HepG2 (cell line): Measurements from ENCODE around the gene PAN2. TPM values are rescaled to one million over a fixed set of nuclear protein-coding genes. Genes with fewer than 3 reads are reported as not detected.

Source experiments
- ATAC-seq: fragments of 200-7000 bp; cut with Tn5 transposase; 3 replicates; pipeline ENCODE4 v1.9.1; 2020; ENCODE audit warnings: mild to moderate bottlenecking, moderate library complexity
- BruUV-seq: library from RNA; stranded (reverse); fragments of 400-500 nt; replicated peaks from 2 replicates; lab custom pipeline; 2021; lab: Mats Ljungman, UMichigan
- CTCF ChIA-PET: fragments of 300-600 bp; formaldehyde crosslinking; extraction: SDS; loops from one replicate; lab custom pipeline; 2021; ENCODE audit warnings: low total read pairs, inconsistent platforms, low intra/inter-chr PET ratio; lab: Yijun Ruan, JAX
- POLR2A ChIA-PET: fragments of 350-600 bp; sonication (Branson Sonifier 250); formaldehyde crosslinking; loops from one replicate; lab custom pipeline; 2020; ENCODE audit warnings: antibody characterized with exemption, inconsistent platforms; lab: Yijun Ruan, JAX
- DNase-seq: peaks from one replicate; pipeline ENCODE4 v3.0.0-alpha.2; 2015; ENCODE audit warnings: low spot score
- FAIRE-seq: peaks from 3 replicates; lab custom pipeline; 2011; peaks lifted over from hg19 to GRCh38; lab: Jason Lieb, UNC
- H2AFZ ChIP-seq: one replicate; pipeline ENCODE4 v1.6.1; 2011; ENCODE audit warnings: low read length, inconsistent platforms
- H3K27ac ChIP-seq: fragments of 300-600 bp; 3 replicates; pipeline ENCODE4 v1.8.0; 2011; ENCODE audit warnings: mixed run types, mild to moderate bottlenecking, mixed read lengths, low read length, inconsistent platforms; ENCODE audit not compliant: insufficient read depth; ENCODE audit errors: extremely low read length
- H3K27me3 ChIP-seq, 2 experiments: fragments of 200-600 bp in 1 of 2; 2 replicates in 1 of 2; 3 replicates in 1 of 2; pipeline versions ENCODE4 v1.6.0 to v1.8.0; 2011; ENCODE audit warnings: low read length in 2 of 2, mild to moderate bottlenecking in 2 of 2, moderate library complexity in 2 of 2, inconsistent platforms in 1 of 2; ENCODE audit not compliant: insufficient read depth in 2 of 2, control insufficient read depth in 1 of 2
- H3K36me3 ChIP-seq, 2 experiments: fragments of 200-600 bp in 1 of 2; replicated peaks in 1 of 2; 2 replicates in 1 of 2; 3 replicates in 1 of 2; pipeline versions ENCODE4 v1.5.1 to v1.8.0; 2011; ENCODE audit warnings: low read length in 2 of 2, inconsistent platforms in 1 of 2; ENCODE audit not compliant: insufficient read depth in 2 of 2, control insufficient read depth in 1 of 2
- H3K4me1 ChIP-seq: 2 replicates; pipeline ENCODE4 v1.5.1; 2012; ENCODE audit warnings: low read length, inconsistent platforms; ENCODE audit not compliant: insufficient read depth
- H3K4me2 ChIP-seq: 2 replicates; pipeline ENCODE4 v1.6.0; 2011; ENCODE audit warnings: low read depth, low read length, inconsistent platforms
- H3K4me3 ChIP-seq, 3 experiments: fragments of 200-600 bp in 1 of 3; sonication (generic), shearing (Covaris generic) in 1 of 3; replicated peaks in 1 of 3; 2 replicates each; pipeline ENCODE4 v1.5.1; 2011 to 2016; ENCODE audit warnings: low read length in 3 of 3, inconsistent platforms in 2 of 3, low read depth in 2 of 3, mild to moderate bottlenecking in 2 of 3, control low read depth in 1 of 3, mixed read lengths in 1 of 3; ENCODE audit not compliant: insufficient read depth in 1 of 3
- H3K79me2 ChIP-seq: one replicate; pipeline ENCODE4 v1.6.1; 2011; ENCODE audit warnings: low read length, inconsistent platforms; ENCODE audit not compliant: insufficient read depth
- H3K9ac ChIP-seq: 2 replicates; pipeline ENCODE4 v1.6.0; 2011; ENCODE audit warnings: mild to moderate bottlenecking, low read depth, low read length, inconsistent platforms; ENCODE audit not compliant: insufficient read depth
- H3K9me3 ChIP-seq: 2 replicates; pipeline ENCODE4 v1.5.1; 2012; ENCODE audit warnings: mild to moderate bottlenecking, low read length
- H4K20me1 ChIP-seq: 2 replicates; pipeline ENCODE4 v1.6.0; 2011; ENCODE audit warnings: inconsistent platforms, mild to moderate bottlenecking, low read length, moderate library complexity; ENCODE audit not compliant: insufficient read depth
- HNF4A ChIP-seq: sonication (generic); formaldehyde crosslinking; IDR thresholded peaks from 2 replicates; pipeline ENCODE4 v1.4.0; 2020; ENCODE audit warnings: missing genetic modification reagents
- HOXA5 ChIP-seq: sonication (generic); formaldehyde crosslinking; IDR thresholded peaks from 2 replicates; pipeline ENCODE4 v1.4.0; 2020; ENCODE audit warnings: missing genetic modification reagents
- NR2F1 ChIP-seq, 2 experiments: fragments of 450-650 bp in 1 of 2; formaldehyde crosslinking in 1 of 2; IDR thresholded peaks; 2 replicates each; pipeline versions ENCODE4 v1.5.0 to v1.6.1; 2016 to 2020; ENCODE audit warnings: mild to moderate bottlenecking in 1 of 2, missing compliant biosample characterization in 1 of 2, missing genetic modification reagents in 1 of 2, moderate library complexity in 1 of 2
- RBAK ChIP-seq: sonication (generic); formaldehyde crosslinking; IDR thresholded peaks from 2 replicates; pipeline ENCODE4 v1.5.1; 2020; ENCODE audit warnings: mild to moderate bottlenecking, missing genetic modification reagents
- THAP11 ChIP-seq: IDR thresholded peaks from 2 replicates; pipeline ENCODE4 v1.6.1; 2016; ENCODE audit warnings: missing biosample characterization, missing genetic modification reagents
- ZBTB20 ChIP-seq: sonication (generic); formaldehyde crosslinking; IDR thresholded peaks from 2 replicates; pipeline ENCODE4 v1.8.1; 2023; ENCODE audit warnings: missing genetic modification reagents, low read depth, mild to moderate bottlenecking, borderline replicate concordance
- ZNF138 ChIP-seq: sonication (generic); formaldehyde crosslinking; IDR thresholded peaks from 2 replicates; pipeline ENCODE4 v1.5.0; 2020; ENCODE audit warnings: mild to moderate bottlenecking, low read depth, missing genetic modification reagents
- ZNF556 ChIP-seq: sonication (generic); formaldehyde crosslinking; IDR thresholded peaks from 2 replicates; pipeline ENCODE4 v1.4.0; 2020; ENCODE audit warnings: mild to moderate bottlenecking, missing genetic modification reagents, borderline replicate concordance
- ZNF562 ChIP-seq: sonication (generic); formaldehyde crosslinking; IDR thresholded peaks from 2 replicates; pipeline ENCODE4 v1.8.0; 2022; ENCODE audit warnings: missing genetic modification reagents, borderline replicate concordance
- WGBS: methylation state at CpG from one replicate; pipeline ENCODE4 v1.1.6; 2017; ENCODE audit warnings: low lambda C conversion rate; 5-methylcytosine and 5-hydroxymethylcytosine counted together
- in situ Hi-C: cut with HindIII; loops from 2 replicates; pipeline ENCODE4 v1.10.0; 2017; ENCODE audit warnings: low pct_unique_long_range_greater_than_20kb; ENCODE audit not compliant: extremely low pct_ligation_motif_present
- intact Hi-C: fragments of 100-400 bp; cut with micrococcal nuclease; formaldehyde crosslinking; loops from one replicate; pipeline ENCODE4 v1.10.0; 2022; ENCODE audit not compliant: unreplicated experiment
- polyA plus RNA-seq, 8 experiments: library from polyadenylated mRNA; depleted of rRNA in 3 of 8; stranded (reverse) in 7 of 8; unstranded in 1 of 8; fragments of >200 nt; fragmentation: Illumina TruSeq in 4 of 8; extraction: Trizol in 4 of 8; gene quantifications; 2 replicates each; pipeline versions ENCODE4 v1.2.1 to v1.2.3, GENCODE V29; 2011 to 2016; ENCODE audit warnings: low read depth in 4 of 8, missing spikeins in 1 of 8, mixed read lengths in 1 of 8; ENCODE audit not compliant: insufficient read depth in 1 of 8
- total RNA-seq, 5 experiments: library from RNA; depleted of rRNA; stranded (reverse); fragments of >200 nt; fragmentation: Illumina TruSeq; extraction: Trizol; gene quantifications; 2 replicates each; pipeline ENCODE4 v1.2.3, GENCODE V29; 2016; ENCODE audit warnings: low read depth in 1 of 5
- TF ChIP-seq, protein P1 (sequence below): sonication (generic); formaldehyde crosslinking; IDR thresholded peaks from 2 replicates; pipeline ENCODE4 v1.9.0; 2021; ENCODE audit warnings: missing genetic modification reagents, borderline replicate concordance
- TF ChIP-seq, protein P2 (sequence below): sonication (generic); formaldehyde crosslinking; IDR thresholded peaks from 2 replicates; pipeline ENCODE4 v1.4.0; 2020; ENCODE audit warnings: missing genetic modification reagents, borderline replicate concordance
- TF ChIP-seq, protein P3 (sequence below): sonication (generic); formaldehyde crosslinking; IDR thresholded peaks from 2 replicates; pipeline ENCODE4 v1.4.0; 2020; ENCODE audit warnings: mild to moderate bottlenecking, missing genetic modification reagents

Gene PAN2
- total and polyA plus RNA-seq, 2 of the 13 experiments (the other 11 are each of a cell fraction or from before 2014, with no cell fraction given) = 27.2 to 61.1 TPM

DNA sequence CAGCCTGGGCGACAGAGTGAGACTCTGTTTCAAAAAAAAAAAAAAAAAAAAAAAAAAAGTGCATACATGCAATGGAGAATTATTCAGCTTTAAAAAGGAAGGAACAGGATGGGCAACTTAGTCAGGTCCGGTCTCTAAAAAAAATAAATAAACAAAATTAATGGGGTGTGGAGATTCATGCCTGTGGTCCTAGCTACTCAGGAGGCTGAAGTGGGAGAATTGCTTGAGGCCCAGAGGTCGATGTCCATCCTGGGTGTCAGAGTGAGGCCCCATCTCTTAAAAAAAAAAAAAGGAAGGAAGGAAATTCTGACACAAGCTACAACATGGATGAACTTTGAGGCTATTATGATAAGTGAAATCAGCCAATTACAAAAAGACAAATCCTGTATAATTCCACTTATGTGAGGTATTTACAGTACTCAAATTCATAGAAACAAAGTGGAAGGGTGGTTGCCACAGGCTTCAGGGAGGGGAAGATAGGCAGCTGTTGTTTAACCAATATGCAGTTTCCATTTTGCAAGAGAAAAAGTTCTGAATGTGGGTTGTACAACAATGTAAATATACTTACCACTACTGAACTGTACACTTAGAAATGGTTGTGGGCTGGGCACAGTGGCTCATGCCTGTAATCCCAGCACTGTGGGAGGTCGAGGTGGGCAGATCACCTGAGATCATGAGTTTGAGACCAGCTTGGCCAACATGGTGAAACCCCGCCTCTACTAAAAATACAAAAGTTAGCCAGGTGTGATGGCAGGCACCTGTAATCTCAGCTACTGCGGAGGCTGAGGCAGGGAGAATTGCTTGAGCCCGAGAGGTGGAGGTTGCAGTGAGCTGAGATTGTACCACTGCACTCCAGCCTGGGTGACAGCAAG lies 41.2 kb upstream of the PAN2 start:
- Histone ChIP-seq H3K27ac (peak overlapping the region; percentile 4), H3K9me3 (no peaks in the 10 kb centered on the region), H3K79me2 (no peaks in the 10 kb centered on the region), H2AFZ (no peak overlapping the region), H4K20me1 (no peaks in the 10 kb centered on the region), H3K4me2 (peak overlapping the region; percentile 25), H3K27me3 (no peaks in the 10 kb centered on the region), H3K4me1 (peaks cover 45% of the 10 kb centered on the region), H3K4me3 (no peak overlapping the region), H3K9ac (no peak overlapping the region), H3K36me3 (no peaks in the 10 kb centered on the region)
- no TSS peak for BruUV-seq
- ChIA-PET CTCF (no interaction called here), POLR2A (interaction anchor here (0.8 to 2.2 kb wide), 4 partner anchors 13 to 108 kb away, joined by 3 to 15 read pairs (median 6); partner anchors contain the start of genes APOF, PAN2 and STAT2)
- DNase-seq (peak; percentile 62), FAIRE-seq (peak; percentile 39), ATAC-seq (peak; percentile 69)
- in situ Hi-C loops = no loop called here
- 48% methylated on average over 7 of the region's 7 CpGs for WGBS
- intact Hi-C loops = loop anchor here (1.0 kb wide), 1 partner anchor 10 kb away; no protein-coding TSS in a partner anchor
- TF ChIP-seq NR2F1 (CRISPR knock-in tag; IDR thresholded peaks at IDR 0.05) (no peak), ZBTB20 (CRISPR knock-in tag) (no peak), THAP11 (no peak), ZNF562 (no peak), ZNF556 (no peak), RBAK (CRISPR knock-in tag) (no peak), HOXA5 (no peak), HNF4A (CRISPR knock-in tag) (0 out of 2 replicates have a peak, but pooled peaks have one; percentile 14), ZNF138 (CRISPR knock-in tag) (no peak)
- TF ChIP-seq, protein P1, sequence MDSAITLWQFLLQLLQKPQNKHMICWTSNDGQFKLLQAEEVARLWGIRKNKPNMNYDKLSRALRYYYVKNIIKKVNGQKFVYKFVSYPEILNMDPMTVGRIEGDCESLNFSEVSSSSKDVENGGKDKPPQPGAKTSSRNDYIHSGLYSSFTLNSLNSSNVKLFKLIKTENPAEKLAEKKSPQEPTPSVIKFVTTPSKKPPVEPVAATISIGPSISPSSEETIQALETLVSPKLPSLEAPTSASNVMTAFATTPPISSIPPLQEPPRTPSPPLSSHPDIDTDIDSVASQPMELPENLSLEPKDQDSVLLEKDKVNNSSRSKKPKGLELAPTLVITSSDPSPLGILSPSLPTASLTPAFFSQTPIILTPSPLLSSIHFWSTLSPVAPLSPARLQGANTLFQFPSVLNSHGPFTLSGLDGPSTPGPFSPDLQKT = no peak
- TF ChIP-seq, protein P2, sequence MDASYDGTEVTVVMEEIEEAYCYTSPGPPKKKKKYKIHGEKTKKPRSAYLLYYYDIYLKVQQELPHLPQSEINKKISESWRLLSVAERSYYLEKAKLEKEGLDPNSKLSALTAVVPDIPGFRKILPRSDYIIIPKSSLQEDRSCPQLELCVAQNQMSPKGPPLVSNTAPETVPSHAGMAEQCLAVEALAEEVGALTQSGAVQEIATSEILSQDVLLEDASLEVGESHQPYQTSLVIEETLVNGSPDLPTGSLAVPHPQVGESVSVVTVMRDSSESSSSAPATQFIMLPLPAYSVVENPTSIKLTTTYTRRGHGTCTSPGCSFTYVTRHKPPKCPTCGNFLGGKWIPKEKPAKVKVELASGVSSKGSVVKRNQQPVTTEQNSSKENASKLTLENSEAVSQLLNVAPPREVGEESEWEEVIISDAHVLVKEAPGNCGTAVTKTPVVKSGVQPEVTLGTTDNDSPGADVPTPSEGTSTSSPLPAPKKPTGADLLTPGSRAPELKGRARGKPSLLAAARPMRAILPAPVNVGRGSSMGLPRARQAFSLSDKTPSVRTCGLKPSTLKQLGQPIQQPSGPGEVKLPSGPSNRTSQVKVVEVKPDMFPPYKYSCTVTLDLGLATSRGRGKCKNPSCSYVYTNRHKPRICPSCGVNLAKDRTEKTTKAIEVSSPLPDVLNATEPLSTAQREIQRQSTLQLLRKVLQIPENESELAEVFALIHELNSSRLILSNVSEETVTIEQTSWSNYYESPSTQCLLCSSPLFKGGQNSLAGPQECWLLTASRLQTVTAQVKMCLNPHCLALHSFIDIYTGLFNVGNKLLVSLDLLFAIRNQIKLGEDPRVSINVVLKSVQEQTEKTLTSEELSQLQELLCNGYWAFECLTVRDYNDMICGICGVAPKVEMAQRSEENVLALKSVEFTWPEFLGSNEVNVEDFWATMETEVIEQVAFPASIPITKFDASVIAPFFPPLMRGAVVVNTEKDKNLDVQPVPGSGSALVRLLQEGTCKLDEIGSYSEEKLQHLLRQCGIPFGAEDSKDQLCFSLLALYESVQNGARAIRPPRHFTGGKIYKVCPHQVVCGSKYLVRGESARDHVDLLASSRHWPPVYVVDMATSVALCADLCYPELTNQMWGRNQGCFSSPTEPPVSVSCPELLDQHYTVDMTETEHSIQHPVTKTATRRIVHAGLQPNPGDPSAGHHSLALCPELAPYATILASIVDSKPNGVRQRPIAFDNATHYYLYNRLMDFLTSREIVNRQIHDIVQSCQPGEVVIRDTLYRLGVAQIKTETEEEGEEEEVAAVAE = no peak
- TF ChIP-seq, protein P3, sequence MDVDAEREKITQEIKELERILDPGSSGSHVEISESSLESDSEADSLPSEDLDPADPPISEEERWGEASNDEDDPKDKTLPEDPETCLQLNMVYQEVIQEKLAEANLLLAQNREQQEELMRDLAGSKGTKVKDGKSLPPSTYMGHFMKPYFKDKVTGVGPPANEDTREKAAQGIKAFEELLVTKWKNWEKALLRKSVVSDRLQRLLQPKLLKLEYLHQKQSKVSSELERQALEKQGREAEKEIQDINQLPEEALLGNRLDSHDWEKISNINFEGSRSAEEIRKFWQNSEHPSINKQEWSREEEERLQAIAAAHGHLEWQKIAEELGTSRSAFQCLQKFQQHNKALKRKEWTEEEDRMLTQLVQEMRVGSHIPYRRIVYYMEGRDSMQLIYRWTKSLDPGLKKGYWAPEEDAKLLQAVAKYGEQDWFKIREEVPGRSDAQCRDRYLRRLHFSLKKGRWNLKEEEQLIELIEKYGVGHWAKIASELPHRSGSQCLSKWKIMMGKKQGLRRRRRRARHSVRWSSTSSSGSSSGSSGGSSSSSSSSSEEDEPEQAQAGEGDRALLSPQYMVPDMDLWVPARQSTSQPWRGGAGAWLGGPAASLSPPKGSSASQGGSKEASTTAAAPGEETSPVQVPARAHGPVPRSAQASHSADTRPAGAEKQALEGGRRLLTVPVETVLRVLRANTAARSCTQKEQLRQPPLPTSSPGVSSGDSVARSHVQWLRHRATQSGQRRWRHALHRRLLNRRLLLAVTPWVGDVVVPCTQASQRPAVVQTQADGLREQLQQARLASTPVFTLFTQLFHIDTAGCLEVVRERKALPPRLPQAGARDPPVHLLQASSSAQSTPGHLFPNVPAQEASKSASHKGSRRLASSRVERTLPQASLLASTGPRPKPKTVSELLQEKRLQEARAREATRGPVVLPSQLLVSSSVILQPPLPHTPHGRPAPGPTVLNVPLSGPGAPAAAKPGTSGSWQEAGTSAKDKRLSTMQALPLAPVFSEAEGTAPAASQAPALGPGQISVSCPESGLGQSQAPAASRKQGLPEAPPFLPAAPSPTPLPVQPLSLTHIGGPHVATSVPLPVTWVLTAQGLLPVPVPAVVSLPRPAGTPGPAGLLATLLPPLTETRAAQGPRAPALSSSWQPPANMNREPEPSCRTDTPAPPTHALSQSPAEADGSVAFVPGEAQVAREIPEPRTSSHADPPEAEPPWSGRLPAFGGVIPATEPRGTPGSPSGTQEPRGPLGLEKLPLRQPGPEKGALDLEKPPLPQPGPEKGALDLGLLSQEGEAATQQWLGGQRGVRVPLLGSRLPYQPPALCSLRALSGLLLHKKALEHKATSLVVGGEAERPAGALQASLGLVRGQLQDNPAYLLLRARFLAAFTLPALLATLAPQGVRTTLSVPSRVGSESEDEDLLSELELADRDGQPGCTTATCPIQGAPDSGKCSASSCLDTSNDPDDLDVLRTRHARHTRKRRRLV (CRISPR knock-in tag) = no peak
